A673 (cell line): ENCODE data around the gene ABR. TPM values are rescaled to one million over a fixed set of nuclear protein-coding genes. Genes with fewer than 3 reads are reported as not detected.

Experiments
- BruUV-seq: library from RNA; stranded (reverse); fragments of 400-500 nt; replicated peaks from 2 replicates; lab custom pipeline; 2021; lab: Mats Ljungman, UMichigan
- CTCF ChIA-PET: fragments of 300-600 bp; sonication (Branson Sonifier 250); formaldehyde crosslinking; loops from one replicate; lab custom pipeline; 2022; ENCODE audit warnings: antibody characterized with exemption; lab: Charles Lee
- POLR2A ChIA-PET: fragments of 300-600 bp; sonication (Branson Sonifier 250); formaldehyde crosslinking; loops from one replicate; lab custom pipeline; 2022; ENCODE audit warnings: antibody characterized with exemption; ENCODE audit not compliant: low non-redundant PET; lab: Charles Lee
- DNase-seq: peaks from one replicate; pipeline ENCODE4 v3.0.0-alpha.2; 2015; ENCODE audit warnings: low spot score
- H3K27ac ChIP-seq: fragments of 200-600 bp; sonication (generic); 2 replicates; pipeline ENCODE4 v1.5.1; 2016; ENCODE audit warnings: mixed run types, low read depth, mild to moderate bottlenecking, mixed read lengths, antibody characterized with exemption, low read length; ENCODE audit not compliant: poor library complexity, severe bottlenecking
- H3K27me3 ChIP-seq: fragments of 200-600 bp; sonication (generic); replicated peaks from 2 replicates; pipeline ENCODE4 v1.6.1; 2017; ENCODE audit warnings: mixed run types, low read depth, mild to moderate bottlenecking, mixed read lengths, antibody characterized with exemption, low read length; ENCODE audit not compliant: insufficient read depth, poor library complexity
- H3K36me3 ChIP-seq: fragments of 200-600 bp; sonication (generic); 2 replicates; pipeline ENCODE4 v1.6.1; 2016; ENCODE audit warnings: mixed run types, mild to moderate bottlenecking, mixed read lengths, antibody characterized with exemption, low read length; ENCODE audit not compliant: insufficient read depth, poor library complexity, severe bottlenecking
- H3K4me1 ChIP-seq: fragments of 200-600 bp; sonication (generic); 2 replicates; pipeline ENCODE4 v1.6.1; 2017; ENCODE audit warnings: mixed run types, mild to moderate bottlenecking, mixed read lengths, antibody characterized with exemption, low read length; ENCODE audit not compliant: insufficient read depth, poor library complexity, severe bottlenecking
- H3K4me3 ChIP-seq: fragments of 200-600 bp; sonication (generic); 2 replicates; pipeline ENCODE4 v1.5.1; 2016; ENCODE audit warnings: low read depth, mixed run types, mild to moderate bottlenecking, mixed read lengths, low read length; ENCODE audit not compliant: poor library complexity, severe bottlenecking
- H3K9me3 ChIP-seq: fragments of 200-600 bp; sonication (generic); 2 replicates; pipeline ENCODE4 v1.6.1; 2016; ENCODE audit warnings: mixed run types, low read depth, mild to moderate bottlenecking, mixed read lengths, antibody characterized with exemption, low read length; ENCODE audit not compliant: poor library complexity, severe bottlenecking
- EZH2 ChIP-seq: fragments of 200-600 bp; sonication (generic); IDR thresholded peaks from 2 replicates; pipeline ENCODE4 v1.6.1; 2017; ENCODE audit warnings: borderline replicate concordance, low read depth, mild to moderate bottlenecking, mixed read lengths, antibody characterized with exemption, low read length; ENCODE audit not compliant: poor library complexity, severe bottlenecking
- intact Hi-C: fragments of 100-400 bp; cut with micrococcal nuclease; formaldehyde crosslinking; loops from one replicate; pipeline ENCODE4 v1.10.0; 2022; ENCODE audit not compliant: unreplicated experiment
- total RNA-seq: library from RNA; stranded (reverse); gene quantifications from 2 replicates; pipeline ENCODE4 v1.2.3, GENCODE V29; 2021
- TF ChIP-seq, protein P1 (sequence below): fragments of 300-800, 200-600 bp; sonication (generic); conservative IDR thresholded peaks from 2 replicates; pipeline ENCODE4 v1.5.1; 2017; ENCODE audit warnings: low read depth, mild to moderate bottlenecking, antibody characterized with exemption, low read length, moderate library complexity, mixed read lengths

ABR gene
- total RNA-seq, 1 experiment from 2014 or later: 47.6 TPM

DNA sequence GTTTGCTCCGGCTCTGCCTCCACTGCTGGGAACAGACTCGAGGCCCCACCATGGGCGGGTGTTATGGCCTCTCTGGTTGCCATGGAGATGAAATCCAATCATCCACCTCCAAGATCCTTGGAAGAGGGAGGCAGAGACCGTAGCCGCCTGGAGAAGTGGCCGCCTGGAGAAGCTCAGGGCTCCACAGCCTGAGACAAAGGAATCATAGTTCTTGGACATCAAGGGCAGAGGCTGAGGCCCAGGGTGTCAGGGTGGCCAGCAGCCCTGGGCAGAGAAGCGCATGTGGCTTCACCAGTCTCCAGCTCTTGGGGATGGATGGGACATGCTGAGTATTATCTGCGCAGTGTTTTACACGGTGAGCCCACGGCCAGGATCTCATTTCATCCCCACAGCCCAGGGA, 36.2 kb downstream of the ABR start:
- POLR2A ChIA-PET: no interaction called here
- no peaks in the 10 kb centered on the region for H3K36me3 ChIP-seq
- intact Hi-C loops: no loop called here
- H3K27ac ChIP-seq: no peak overlapping the region
- peak; percentile 52 for DNase-seq
- no peaks in the 10 kb centered on the region for H3K9me3 ChIP-seq
- TF ChIP-seq EZH2: no peak
- TF ChIP-seq, protein P1, sequence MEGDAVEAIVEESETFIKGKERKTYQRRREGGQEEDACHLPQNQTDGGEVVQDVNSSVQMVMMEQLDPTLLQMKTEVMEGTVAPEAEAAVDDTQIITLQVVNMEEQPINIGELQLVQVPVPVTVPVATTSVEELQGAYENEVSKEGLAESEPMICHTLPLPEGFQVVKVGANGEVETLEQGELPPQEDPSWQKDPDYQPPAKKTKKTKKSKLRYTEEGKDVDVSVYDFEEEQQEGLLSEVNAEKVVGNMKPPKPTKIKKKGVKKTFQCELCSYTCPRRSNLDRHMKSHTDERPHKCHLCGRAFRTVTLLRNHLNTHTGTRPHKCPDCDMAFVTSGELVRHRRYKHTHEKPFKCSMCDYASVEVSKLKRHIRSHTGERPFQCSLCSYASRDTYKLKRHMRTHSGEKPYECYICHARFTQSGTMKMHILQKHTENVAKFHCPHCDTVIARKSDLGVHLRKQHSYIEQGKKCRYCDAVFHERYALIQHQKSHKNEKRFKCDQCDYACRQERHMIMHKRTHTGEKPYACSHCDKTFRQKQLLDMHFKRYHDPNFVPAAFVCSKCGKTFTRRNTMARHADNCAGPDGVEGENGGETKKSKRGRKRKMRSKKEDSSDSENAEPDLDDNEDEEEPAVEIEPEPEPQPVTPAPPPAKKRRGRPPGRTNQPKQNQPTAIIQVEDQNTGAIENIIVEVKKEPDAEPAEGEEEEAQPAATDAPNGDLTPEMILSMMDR: no peak
- CTCF ChIA-PET: interaction anchor here (2.2 kb wide), 1 partner anchor 21 kb away, joined by 5 read pairs; no protein-coding TSS in a partner anchor
- H3K4me1 ChIP-seq: peaks cover 7% of the 10 kb centered on the region
- no TSS peak for BruUV-seq
- H3K4me3 ChIP-seq: no peak overlapping the region
- H3K27me3 ChIP-seq: no peaks in the 10 kb centered on the region

GRCh38 chr17:1142561-1142971, 37.2 kb downstream of the ABR start:
- TF ChIP-seq, protein P1: no peak
- no peak for TF ChIP-seq EZH2
- BruUV-seq: no TSS peak
- no peaks in the 10 kb centered on the region for H3K36me3 ChIP-seq
- H3K27me3 ChIP-seq: no peaks in the 10 kb centered on the region
- H3K9me3 ChIP-seq: no peaks in the 10 kb centered on the region
- no peak overlapping the region for H3K4me3 ChIP-seq
- intact Hi-C loops: no loop called here
- CTCF ChIA-PET: interaction anchor here (0.6 to 0.7 kb wide), 2 partner anchors 20 to 137 kb away, joined by 3 to 5 read pairs; no protein-coding TSS in a partner anchor
- H3K27ac ChIP-seq: no peak overlapping the region
- DNase-seq: no peak
- POLR2A ChIA-PET: interaction anchor here (1.0 kb wide), 1 partner anchor 247 kb away, joined by 5 read pairs; no protein-coding TSS in a partner anchor
- H3K4me1 ChIP-seq: peaks cover 7% of the 10 kb centered on the region

DNA sequence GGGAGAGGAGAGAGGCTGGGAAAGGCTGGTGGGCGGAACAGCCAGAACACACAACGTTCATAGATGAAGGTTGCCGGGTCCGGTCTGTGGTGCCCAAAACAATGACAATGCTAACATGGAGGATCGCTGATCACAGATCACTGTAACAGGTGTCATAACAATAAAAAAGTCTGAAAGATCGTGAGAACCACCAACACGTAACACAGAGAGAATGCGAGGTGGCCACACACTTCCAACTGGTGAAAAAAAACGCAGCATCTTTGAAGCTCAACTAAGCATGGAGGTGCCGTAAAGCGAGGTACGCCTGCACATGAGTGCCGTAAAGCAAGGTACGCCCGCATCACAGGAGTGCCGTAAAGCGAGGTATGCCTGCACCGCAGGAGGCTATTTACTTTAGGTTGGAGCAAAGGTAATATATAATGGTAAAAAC, 42.3 kb downstream of the ABR start:
- H3K27ac ChIP-seq: no peak overlapping the region
- DNase-seq: no peak
- intact Hi-C loops: no loop called here
- H3K4me3 ChIP-seq: no peak overlapping the region
- H3K9me3 ChIP-seq: no peaks in the 10 kb centered on the region
- no peaks in the 10 kb centered on the region for H3K27me3 ChIP-seq
- ChIA-PET POLR2A (no interaction called here), CTCF (no interaction called here)
- H3K4me1 ChIP-seq: peaks cover 9% of the 10 kb centered on the region
- no peaks in the 10 kb centered on the region for H3K36me3 ChIP-seq
- TF ChIP-seq, protein P1: no peak
- TF ChIP-seq EZH2: no peak
- no TSS peak for BruUV-seq
